ENCODE results near the gene VSIG1. TPM values are rescaled to one million over a fixed set of nuclear protein-coding genes. Genes with fewer than 3 reads are reported as not detected.

Gene VSIG1
- total and polyA plus RNA-seq, 2 of the 8 experiments (the other 6 are each of a cell fraction or from before 2014, with no cell fraction given): 2.2 to 2.9 TPM

GRCh38 chrX:108070891-108071290 is 26.0 kb downstream of the VSIG1 start:
- H3K9me3 ChIP-seq (ENCODE audit: insufficient read depth in 2 of 2, low read depth in 1 of 2, low read length in 1 of 2): no peaks in the 10 kb centered on the region
- POLR2A ChIA-PET (ENCODE audit: partially characterized antibody): no interaction called here
- H3K4me2 ChIP-seq (ENCODE audit: insufficient read depth in 1 of 2, low read depth in 2 of 2, low read length in 2 of 2): no peak overlapping the region
- no peak overlapping the region for H3K14ac ChIP-seq (ENCODE audit: insufficient read length)
- CTCF ChIA-PET (ENCODE audit: partially characterized antibody): interaction anchor here (1.0 to 2.1 kb wide), 5 partner anchors 20 to 416 kb away, joined by 3 to 5 read pairs (median 5); partner anchors contain the start of gene PSMD10
- H3K79me1 ChIP-seq (ENCODE audit: low read depth, low read length): no peaks in the 10 kb centered on the region
- H3K18ac ChIP-seq (ENCODE audit: extremely low read depth, low read length): no peak overlapping the region
- no peak overlapping the region for H2BK120ac ChIP-seq (replicated peaks; ENCODE audit: low read depth, low read length)
- no peaks in the 10 kb centered on the region for H3K36me3 ChIP-seq (ENCODE audit: control insufficient read depth in 2 of 4, insufficient read depth in 4 of 4, low read length in 3 of 4)
- H2BK20ac ChIP-seq (ENCODE audit: low read length): no peak overlapping the region
- no peaks in the 10 kb centered on the region for H3K27me3 ChIP-seq (replicated peaks in 1 of 4; ENCODE audit: control insufficient read depth in 3 of 4, extremely low read depth in 1 of 4, insufficient read depth in 3 of 4, low read length in 3 of 4)
- H3K56ac ChIP-seq (replicated peaks; ENCODE audit: insufficient read length, low read depth, low read length): no peak overlapping the region
- H2BK15ac ChIP-seq (ENCODE audit: low read length): no peak overlapping the region
- H3K4me3 ChIP-seq (ENCODE audit: extremely low read depth in 1 of 4, insufficient read depth in 2 of 4, low read depth in 3 of 4, low read length in 4 of 4): no peak overlapping the region
- no peak overlapping the region for H3K23ac ChIP-seq (ENCODE audit: insufficient read length)
- H4K5ac ChIP-seq (ENCODE audit: insufficient read length, low read depth, low read length): no peak overlapping the region
- no peak overlapping the region for H4K8ac ChIP-seq (ENCODE audit: extremely low read depth, insufficient read depth, low read length)
- H3K79me2 ChIP-seq (ENCODE audit: control insufficient read depth in 1 of 2, insufficient read depth in 2 of 2, low read length in 2 of 2): no peaks in the 10 kb centered on the region
- H3K27ac ChIP-seq (ENCODE audit: low read depth, low read length): no peak overlapping the region
- H3K9ac ChIP-seq (replicated peaks in 1 of 4; ENCODE audit: extremely low read depth in 1 of 4, low read depth in 3 of 4, low read length in 3 of 4): no peak overlapping the region
- 61% methylated on average over 4 of the region's 4 CpGs; no CpG with 5 or more reads in 1 of the 2 experiments for WGBS, 2 experiments (ENCODE audit: extremely low coverage in 1 of 2, insufficient coverage in 1 of 2, insufficient read length in 1 of 2, insufficient replicate concordance in 2 of 2, low coverage in 1 of 2, low lambda C conversion rate in 2 of 2, missing lambda C conversion rate in 1 of 2)
- DNase-seq (ENCODE audit: low read depth in 1 of 2, low spot score in 2 of 2): no peak
- H4K91ac ChIP-seq (replicated peaks; ENCODE audit: insufficient read length, low read length): no peak overlapping the region
- no peak overlapping the region for H2AK5ac ChIP-seq (ENCODE audit: low read depth, low read length)
- H3K4me1 ChIP-seq (replicated peaks in 1 of 4; ENCODE audit: control insufficient read depth in 3 of 4, insufficient read depth in 4 of 4, low read length in 3 of 4): no peaks in the 10 kb centered on the region
- no peak overlapping the region for H2BK5ac ChIP-seq (ENCODE audit: low read depth, low read length)
- H3K4ac ChIP-seq (replicated peaks; ENCODE audit: insufficient read length, low read depth, low read length): no peak overlapping the region
- H3K23me2 ChIP-seq (ENCODE audit: low read depth, low read length): no peaks in the 10 kb centered on the region
- FAIRE-seq: no peak
- no peak overlapping the region for H2AFZ ChIP-seq (ENCODE audit: low read length)
- H2BK12ac ChIP-seq (ENCODE audit: low read depth, low read length): no peak overlapping the region
- H4K20me1 ChIP-seq (replicated peaks in 1 of 2; ENCODE audit: control insufficient read depth in 1 of 2, insufficient read depth in 2 of 2, low read length in 2 of 2): no peaks in the 10 kb centered on the region
- TF ChIP-seq NANOG (IDR thresholded peaks at IDR 0.05; ENCODE audit: insufficient read depth, low read depth, low read length, poor library complexity, severe bottlenecking): no peak
- TF ChIP-seq JUN (IDR thresholded peaks at IDR 0.05; ENCODE audit: low read depth, low read length): no peak
- no peak for TF ChIP-seq PHF8 (conservative IDR thresholded peaks at IDR 0.05; ENCODE audit: low read depth, low read length)
- TF ChIP-seq, protein P1, sequence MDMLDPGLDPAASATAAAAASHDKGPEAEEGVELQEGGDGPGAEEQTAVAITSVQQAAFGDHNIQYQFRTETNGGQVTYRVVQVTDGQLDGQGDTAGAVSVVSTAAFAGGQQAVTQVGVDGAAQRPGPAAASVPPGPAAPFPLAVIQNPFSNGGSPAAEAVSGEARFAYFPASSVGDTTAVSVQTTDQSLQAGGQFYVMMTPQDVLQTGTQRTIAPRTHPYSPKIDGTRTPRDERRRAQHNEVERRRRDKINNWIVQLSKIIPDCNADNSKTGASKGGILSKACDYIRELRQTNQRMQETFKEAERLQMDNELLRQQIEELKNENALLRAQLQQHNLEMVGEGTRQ (IDR thresholded peaks at IDR 0.05; ENCODE audit: low read length): no peak
